C4-2B (cell line): ENCODE data around the gene NUTM2A.
"Not testable (repeated sequence)": the region's sequence is repeated elsewhere in the genome, so short reads cannot be mapped to it uniquely, and the experiment has no call there.

Experiments
- H3K27ac ChIP-seq: fragments of 450-650 bp; 2 replicates; pipeline ENCODE4 v1.5.1; 2017

NUTM2A gene

GRCh38 chr10:87225148-87225547 lies at the start of gene NUTM2A:
TSS of gene NUTM2A (plus strand) at chr10:87225448. CDS start at chr10:87225831, 383 bp downstream.
- not testable (repeated sequence) for H3K27ac ChIP-seq

DNA sequence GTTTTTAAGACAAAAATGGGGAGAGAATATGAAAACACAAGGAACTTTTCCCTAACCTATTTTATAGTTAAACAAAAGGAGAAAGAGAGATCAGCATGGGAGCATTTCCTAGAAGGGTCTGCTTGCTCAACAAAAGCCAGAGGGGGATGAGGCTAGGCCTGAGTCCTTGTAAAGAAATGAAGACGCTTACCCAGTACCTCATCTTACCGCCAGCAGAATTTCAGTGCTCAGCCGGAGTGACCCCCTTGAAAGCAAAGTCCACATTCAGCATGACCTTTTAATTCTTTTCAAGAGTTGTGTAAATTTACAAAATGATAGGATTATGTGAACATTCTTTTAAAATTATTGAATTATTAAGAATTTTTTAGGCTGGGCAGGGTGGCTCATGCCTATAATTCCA lies 47.7 kb upstream of the NUTM2A start:
- H3K27ac ChIP-seq = not testable (repeated sequence)

DNA sequence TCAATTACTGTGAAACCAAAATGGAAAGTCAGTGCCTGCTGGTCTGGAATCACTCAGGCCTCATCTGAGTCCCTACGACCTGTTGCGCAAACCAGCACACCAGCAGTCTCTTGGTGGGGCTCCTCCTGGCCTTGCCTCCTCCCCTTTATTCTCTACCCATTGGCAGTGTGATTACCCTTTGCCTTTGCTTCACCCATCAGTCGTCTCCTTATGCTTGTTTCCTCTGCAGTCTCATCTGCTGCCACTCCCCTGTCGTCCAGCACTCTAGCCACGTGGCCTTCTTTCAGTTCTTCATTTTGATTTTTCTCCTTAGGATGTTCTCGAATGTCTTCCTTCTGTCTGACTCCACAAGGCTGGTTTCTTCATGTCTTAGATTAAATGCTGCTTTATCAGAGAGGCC lies 40.8 kb upstream of the NUTM2A start:
- H3K27ac ChIP-seq = not testable (repeated sequence)

GRCh38 chr10:87186016-87186415 lies 39.2 kb upstream of the NUTM2A start:
- H3K27ac ChIP-seq = not testable (repeated sequence)

DNA sequence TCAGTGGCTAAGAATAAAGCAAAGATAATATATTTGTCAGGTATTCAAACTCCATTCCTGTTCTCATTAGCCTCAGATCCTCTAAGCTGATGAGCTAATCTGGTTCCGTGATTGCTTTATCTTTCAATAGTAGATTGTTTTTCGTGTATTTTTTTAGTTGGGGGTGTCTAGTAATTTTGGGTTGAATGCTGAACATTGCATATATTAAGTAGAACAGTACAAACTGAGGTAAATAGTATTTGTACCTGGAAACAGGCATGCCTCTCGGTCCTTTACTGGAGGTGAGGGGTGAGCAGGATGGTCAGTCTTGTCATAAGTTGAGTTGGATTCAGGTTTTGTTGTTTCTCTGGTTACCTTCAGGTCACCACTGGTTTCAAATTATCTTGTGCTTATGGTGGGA lies 37.7 kb upstream of the NUTM2A start:
- not testable (repeated sequence) for H3K27ac ChIP-seq

DNA sequence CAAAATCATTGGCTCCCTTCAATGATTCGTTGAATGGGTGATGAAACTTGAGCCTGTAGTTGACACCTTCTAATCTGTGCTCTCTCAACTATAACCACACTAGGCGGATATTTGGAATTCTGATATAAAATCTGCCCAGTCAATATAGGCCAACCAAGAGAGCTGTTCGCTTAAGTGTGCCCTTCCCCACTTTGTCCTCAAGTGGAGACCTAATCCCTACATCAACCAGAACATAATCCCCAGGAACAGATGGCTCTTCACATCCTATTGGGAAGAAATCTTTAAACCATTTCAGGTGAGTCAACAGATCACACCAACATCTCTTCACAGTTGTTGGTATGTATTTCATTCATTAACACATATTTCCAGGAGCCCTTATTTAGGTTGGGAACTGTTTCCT lies 33.4 kb upstream of the NUTM2A start:
- H3K27ac ChIP-seq = not testable (repeated sequence)

- not testable (repeated sequence) for H3K27ac ChIP-seq
Measured at GRCh38 chr10:87200924-87201323, 24.3 kb upstream of the NUTM2A start.

GRCh38 chr10:87204801-87205200 lies 20.4 kb upstream of the NUTM2A start:
- H3K27ac ChIP-seq = not testable (repeated sequence)

DNA sequence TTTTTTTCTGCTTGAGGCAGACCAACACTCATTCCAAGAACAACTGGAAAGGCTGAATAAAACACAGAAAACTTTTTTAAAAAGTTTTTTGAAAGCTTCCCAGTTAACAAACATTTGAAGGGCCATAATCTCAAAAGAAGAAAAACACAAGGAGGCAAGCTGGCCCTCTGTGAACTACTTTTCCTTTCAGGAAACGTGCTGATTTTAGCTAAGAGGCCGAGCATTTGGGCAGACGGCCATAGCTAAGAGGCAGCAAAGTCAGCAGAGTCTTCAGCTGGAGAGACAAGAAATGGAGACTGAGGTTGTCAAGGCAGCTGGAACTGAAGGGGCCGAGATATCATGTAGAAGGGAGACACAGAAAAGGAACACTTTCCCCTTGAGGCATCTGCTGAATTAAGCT lies 18.3 kb upstream of the NUTM2A start:
- not testable (repeated sequence) for H3K27ac ChIP-seq

DNA sequence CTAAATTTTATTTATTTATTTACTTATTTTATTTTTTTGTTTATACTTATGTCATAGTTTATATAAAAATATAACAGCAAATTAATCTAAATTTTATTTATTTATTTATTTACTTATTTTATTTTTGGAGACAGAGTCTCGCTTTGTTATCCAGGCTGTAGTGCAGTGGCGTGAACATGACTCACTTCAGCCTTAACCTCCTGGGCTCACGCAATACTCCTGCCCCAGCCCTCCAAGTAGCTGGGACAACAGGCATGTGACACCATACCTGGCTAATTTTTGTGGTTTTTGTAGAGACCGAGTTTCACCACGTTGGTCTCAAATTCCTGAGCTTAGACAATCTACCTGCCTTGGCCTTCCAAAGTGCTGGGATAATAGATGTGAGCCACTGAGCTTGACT lies 14.9 kb upstream of the NUTM2A start:
- not testable (repeated sequence) for H3K27ac ChIP-seq

GRCh38 chr10:87211848-87212247 lies 13.4 kb upstream of the NUTM2A start:
- not testable (repeated sequence) for H3K27ac ChIP-seq

DNA sequence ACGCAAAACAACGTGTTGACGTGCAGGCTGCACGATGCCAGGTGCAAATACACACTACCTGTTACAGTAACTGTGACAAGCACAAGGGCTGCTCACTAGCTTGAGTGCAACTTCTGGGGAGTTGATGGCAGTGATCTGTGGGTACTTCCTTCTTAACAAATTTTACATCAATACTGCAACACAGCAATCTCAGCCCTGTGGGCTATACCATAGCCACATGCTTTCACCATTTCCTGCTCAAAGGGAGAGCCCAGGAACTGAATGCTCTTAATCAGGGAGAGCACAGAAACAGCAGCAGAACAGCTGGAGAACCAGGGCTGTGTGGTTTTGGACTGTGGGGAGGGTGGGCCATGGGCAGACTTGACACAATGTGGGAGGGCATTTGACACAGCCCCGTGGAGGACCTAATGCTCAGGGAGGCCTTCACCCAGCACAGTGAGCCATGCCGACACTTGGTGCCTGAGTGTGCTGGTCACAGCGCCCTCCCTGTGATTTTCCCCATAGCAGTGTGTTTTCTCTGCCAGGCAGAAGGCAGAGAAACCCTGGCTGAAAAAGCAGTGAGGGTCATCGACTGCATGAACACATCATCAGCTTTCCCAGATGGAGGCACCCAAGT lies 12.0 kb upstream of the NUTM2A start:
- H3K27ac ChIP-seq = not testable (repeated sequence)

DNA sequence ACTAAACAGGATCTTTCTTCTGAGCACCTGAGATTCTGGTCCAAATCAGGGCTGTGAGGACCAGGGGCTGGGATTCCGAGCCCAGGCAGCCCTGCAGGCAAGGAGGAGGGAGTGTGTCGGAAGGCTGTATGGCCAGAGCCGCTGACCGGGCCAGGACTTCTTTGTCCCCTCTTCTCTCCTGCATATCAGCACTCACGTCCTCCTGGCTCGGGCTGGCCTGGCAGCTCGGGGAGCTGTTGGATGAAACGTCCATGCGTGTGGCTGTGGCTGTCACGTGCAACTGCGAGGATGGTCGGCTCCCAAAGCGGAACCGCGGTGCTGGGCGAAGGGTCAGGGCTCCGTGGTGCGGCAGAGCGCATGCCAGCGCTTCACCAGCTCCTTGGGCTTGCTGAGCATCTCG lies 11.4 kb upstream of the NUTM2A start:
- H3K27ac ChIP-seq = not testable (repeated sequence)

- H3K27ac ChIP-seq = not testable (repeated sequence)
Measured at GRCh38 chr10:87216120-87216519, 9.1 kb upstream of the NUTM2A start.

DNA sequence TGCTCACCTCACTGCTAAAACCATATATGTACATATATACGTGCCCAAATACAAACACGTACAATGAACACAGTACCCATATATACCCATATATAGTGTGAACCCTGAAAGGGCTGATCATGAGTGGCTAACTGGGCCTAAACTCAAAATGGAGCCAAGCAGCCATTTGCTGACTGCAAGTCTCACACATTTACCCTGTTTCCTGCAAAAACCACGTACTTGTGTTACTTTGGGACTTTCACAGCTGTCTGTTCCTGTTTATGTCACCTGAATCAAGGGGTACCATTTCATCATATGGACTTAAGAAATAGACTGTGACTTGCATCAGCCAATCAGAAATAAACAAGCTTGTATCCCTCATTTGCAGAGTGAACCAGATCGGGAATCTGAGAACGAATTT lies 5.9 kb upstream of the NUTM2A start:
- H3K27ac ChIP-seq = not testable (repeated sequence)

DNA sequence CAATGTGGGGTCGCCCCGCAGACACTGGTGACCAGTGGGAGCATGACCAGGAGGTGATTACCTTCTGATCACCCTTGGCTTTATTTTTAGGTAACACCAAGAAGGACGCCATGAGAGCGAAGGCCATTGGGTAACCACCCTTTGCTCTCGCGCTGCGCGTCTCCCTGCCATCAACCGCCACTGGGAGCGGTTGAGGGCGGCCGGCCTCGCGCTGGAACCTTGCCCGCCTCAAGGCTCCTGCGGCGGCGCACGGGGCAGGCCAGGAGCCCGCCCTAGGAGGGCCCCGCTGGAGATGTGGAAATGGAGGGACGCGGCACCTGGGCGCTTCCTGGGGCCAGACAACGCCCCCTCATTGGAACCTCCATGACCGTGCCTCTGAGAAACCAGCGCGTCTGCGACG lies 2.5 kb upstream of the NUTM2A start:
- H3K27ac ChIP-seq = not testable (repeated sequence)

DNA sequence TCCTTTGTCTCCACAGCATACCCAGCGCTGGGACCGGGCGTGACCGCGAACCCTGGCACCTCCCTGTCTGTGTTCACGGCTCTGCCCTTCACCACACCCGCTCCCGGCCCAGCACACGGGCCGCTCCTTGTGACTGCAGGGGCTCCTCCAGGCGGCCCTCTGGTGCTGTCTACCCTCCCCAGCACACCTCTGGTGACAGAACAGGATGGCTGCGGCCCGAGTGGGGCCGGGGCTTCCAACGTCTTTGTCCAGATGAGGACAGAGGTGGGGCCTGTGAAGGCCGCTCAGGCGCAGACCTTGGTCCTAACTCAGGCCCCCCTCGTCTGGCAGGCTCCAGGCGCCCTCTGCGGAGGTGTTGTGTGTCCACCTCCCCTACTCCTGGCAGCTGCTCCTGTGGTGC lies 3.0 kb downstream of the NUTM2A start:
- not testable (repeated sequence) for H3K27ac ChIP-seq

GRCh38 chr10:87229211-87229610 lies 4.0 kb downstream of the NUTM2A start:
- H3K27ac ChIP-seq = not testable (repeated sequence)

GRCh38 chr10:87234854-87235253 lies 9.6 kb downstream of the NUTM2A start:
- H3K27ac ChIP-seq = not testable (repeated sequence)

DNA sequence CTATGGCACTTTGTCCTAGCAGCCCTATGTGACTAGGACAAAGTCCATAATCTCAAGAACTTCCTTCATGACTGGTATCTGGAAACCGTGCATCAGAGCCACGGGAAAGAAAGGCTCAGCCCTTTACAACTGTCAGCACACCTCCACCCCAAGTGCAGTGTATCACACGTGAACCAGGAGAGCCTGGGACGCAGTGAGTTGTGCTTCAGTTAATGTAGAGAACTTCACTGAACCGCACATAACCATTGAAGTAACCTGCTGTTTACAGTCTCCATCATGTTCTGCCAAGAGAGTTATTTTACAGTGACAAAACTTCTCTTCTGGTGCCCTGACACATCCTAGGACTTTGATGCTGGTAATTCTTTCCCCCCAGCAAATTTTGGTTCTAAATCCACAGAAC lies 12.0 kb downstream of the NUTM2A start:
- not testable (repeated sequence) for H3K27ac ChIP-seq

DNA sequence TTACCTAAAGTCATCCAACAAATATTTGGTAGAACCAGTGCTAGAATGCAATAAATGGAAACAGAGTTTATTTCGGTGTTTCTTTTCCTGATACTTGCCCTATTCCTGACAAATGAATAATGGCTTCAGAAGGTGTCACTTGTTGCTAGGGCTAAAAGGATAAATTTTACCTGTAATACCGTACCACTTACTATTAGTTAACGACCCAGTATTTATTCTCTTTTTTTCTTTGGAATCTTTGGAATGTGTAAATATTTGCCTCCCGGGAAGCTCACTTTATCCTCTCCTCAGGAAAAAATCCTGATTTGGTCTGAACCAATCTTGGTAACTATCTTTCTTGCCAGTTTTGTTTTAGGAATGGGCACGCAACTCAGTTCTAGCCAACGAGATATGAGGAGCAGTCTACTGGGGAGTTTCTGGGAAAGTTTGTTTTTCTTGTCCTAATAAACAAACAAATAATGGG lies 14.1 kb downstream of the NUTM2A start:
- H3K27ac ChIP-seq = not testable (repeated sequence)

DNA sequence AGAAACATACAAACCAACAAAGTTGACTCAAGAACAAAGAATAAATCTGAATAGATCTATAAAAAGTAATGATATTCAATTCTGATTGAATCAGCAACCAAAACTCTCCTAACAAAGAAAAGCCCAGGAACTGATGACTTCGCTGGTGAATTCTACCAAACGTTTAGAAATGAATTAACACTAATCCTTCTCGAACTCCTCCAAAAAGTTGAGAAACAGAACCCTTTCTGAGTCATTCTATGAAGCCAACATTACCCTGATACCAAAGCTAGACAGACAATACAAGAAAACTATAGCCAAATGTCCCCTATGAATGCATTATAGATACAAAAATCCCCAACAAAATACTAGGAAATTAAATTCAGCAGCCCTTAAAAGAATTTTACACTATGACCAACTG lies 16.9 kb downstream of the NUTM2A start:
- H3K27ac ChIP-seq = not testable (repeated sequence)

- H3K27ac ChIP-seq = not testable (repeated sequence)
Measured at GRCh38 chr10:87247335-87247734, 22.1 kb downstream of the NUTM2A start.

- not testable (repeated sequence) for H3K27ac ChIP-seq
Measured at GRCh38 chr10:87248818-87249353, 23.6 kb downstream of the NUTM2A start.
